RWPE2 (cell line): ENCODE measurements around the gene NTHL1.

Experiments used
- ATAC-seq: fragments of 200-7000 bp; cut with Tn5 transposase; 3 replicates; pipeline ENCODE4 v1.9.1; 2021; ENCODE audit warnings: low read depth
- DNase-seq: peaks from one replicate; pipeline ENCODE4 v3.0.0-alpha.2; 2020; ENCODE audit warnings: low spot score
- H3K27ac ChIP-seq: fragments of 450-650 bp; 2 replicates; pipeline ENCODE4 v1.5.1; 2017; ENCODE audit warnings: mild to moderate bottlenecking; ENCODE audit not compliant: poor library complexity, severe bottlenecking
- H3K27me3 ChIP-seq: fragments of 250-450 bp; sonication (Bioruptor Pico); 2 replicates; pipeline ENCODE4 v1.5.1; 2021; ENCODE audit warnings: mild to moderate bottlenecking, moderate library complexity; ENCODE audit not compliant: insufficient read depth, poor library complexity, severe bottlenecking
- H3K36me3 ChIP-seq: fragments of 250-450 bp; sonication (Bioruptor Pico); 2 replicates; pipeline ENCODE4 v1.5.1; 2020; ENCODE audit warnings: low read depth, mild to moderate bottlenecking, moderate library complexity
- H3K4me1 ChIP-seq: fragments of 250-450 bp; sonication (Bioruptor Pico); 2 replicates; pipeline ENCODE4 v1.5.1; 2021; ENCODE audit warnings: mild to moderate bottlenecking, moderate library complexity; ENCODE audit not compliant: insufficient read depth, poor library complexity, severe bottlenecking
- H3K4me3 ChIP-seq: fragments of 250-450 bp; sonication (Bioruptor Pico); 2 replicates; pipeline ENCODE4 v1.5.1; 2021; ENCODE audit warnings: mild to moderate bottlenecking, moderate library complexity; ENCODE audit not compliant: severe bottlenecking
- H3K9me3 ChIP-seq: fragments of 250-450 bp; sonication (Bioruptor Pico); 2 replicates; pipeline ENCODE4 v1.5.1; 2021; ENCODE audit warnings: mild to moderate bottlenecking, moderate library complexity; ENCODE audit not compliant: severe bottlenecking
- CTCF ChIP-seq: fragments of 450-650 bp; IDR thresholded peaks from one replicate; pipeline ENCODE4 v1.5.1; 2017; ENCODE audit warnings: mild to moderate bottlenecking, moderate library complexity; ENCODE audit not compliant: poor library complexity, severe bottlenecking

NTHL1 gene

DNA sequence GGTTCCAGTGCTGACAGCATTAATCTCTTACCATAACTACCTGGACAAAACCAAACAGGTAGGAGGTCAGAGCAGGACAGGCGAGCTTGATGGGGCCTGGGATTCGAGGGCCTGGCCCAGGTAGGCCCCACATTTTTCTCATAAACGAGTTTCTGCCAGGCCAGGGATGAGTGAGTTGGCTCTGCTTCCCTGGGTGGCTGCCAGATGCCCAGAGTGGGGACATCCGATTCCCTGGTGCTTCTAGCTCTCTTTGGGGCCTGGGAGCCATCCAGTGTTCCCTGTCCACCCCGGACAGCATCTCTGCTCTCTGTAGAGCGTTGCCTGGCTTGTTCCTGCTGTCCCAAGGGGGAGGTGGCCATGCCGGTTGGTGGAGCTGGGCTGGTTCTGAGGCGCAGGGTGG, 25.3 kb upstream of the NTHL1 start:
- no peaks in the 10 kb centered on the region for H3K9me3 ChIP-seq
- DNase-seq = no peak
- no peaks in the 10 kb centered on the region for H3K27me3 ChIP-seq
- H3K36me3 ChIP-seq = peaks cover 27% of the 10 kb centered on the region
- ATAC-seq = no peak
- no peaks in the 10 kb centered on the region for H3K4me1 ChIP-seq
- H3K4me3 ChIP-seq = no peak overlapping the region
- TF ChIP-seq CTCF = no peak
- no peak overlapping the region for H3K27ac ChIP-seq

DNA sequence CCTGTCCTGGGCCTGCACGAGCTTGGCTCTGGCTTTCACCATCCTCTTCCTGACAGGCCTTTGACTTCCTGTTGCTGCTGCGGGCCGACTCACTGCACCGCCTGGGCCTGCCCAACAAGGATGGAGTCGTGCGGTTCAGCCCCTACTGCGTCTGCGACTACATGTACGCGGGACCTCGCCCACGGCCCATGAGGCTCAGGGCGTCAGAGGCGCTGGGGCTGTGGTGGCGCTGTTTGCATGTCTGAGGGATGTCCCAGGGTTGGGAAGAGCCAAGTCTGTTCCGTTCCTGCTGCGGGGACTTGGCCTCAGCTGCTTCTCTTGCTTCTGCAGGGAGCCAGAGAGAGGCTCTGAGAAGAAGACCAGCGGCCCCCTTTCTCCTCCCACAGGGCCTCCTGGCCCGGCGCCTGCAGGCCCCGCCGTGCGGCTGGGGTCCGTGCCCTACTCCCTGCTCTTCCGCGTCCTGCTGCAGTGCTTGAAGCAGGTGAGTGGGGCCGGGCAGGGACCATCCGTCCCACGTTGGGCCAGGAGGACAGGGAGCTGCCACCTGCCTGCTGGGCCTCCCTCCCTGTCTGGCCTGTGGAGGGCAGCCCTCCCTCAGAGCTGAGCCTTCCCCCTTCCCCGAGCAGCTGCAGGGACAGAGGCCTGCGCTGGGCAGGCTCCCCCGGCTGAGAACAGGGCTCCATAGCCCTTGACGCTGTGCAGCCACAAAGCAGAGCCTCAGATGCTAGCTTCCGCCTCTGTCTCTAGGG, 24.0 kb upstream of the NTHL1 start:
- no peaks in the 10 kb centered on the region for H3K4me1 ChIP-seq
- ATAC-seq (no peak), DNase-seq (no peak)
- no peaks in the 10 kb centered on the region for H3K27me3 ChIP-seq
- no peaks in the 10 kb centered on the region for H3K9me3 ChIP-seq
- no peak for TF ChIP-seq CTCF
- H3K36me3 ChIP-seq = peaks cover 29% of the 10 kb centered on the region
- no peak overlapping the region for H3K4me3 ChIP-seq
- H3K27ac ChIP-seq = no peak overlapping the region

GRCh38 chr16:2070576-2071453, 23.2 kb upstream of the NTHL1 start:
- TF ChIP-seq CTCF = no peak
- ATAC-seq = no peak
- peaks cover 34% of the 10 kb centered on the region for H3K36me3 ChIP-seq

DNA sequence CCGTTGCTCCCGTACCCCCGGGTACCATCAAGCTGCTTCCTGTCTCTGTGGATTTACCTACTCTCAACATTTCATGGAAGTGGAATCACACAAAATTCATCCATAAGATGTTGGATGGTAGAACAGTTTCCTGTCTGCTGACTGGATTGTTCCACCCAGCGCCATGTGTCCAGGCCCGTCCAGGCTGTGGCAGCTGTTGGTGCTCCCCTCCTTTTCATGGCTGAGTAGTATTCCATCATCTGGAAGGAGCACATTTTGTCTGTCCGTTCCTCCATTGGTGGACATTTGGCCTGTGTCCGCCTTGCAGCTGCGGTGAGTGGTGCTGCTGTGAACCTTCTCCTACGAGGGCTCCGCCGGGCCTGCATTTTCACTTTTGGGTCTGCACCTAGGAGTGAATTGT, 18.5 kb upstream of the NTHL1 start:
- Histone ChIP-seq H3K27ac (no peak overlapping the region), H3K9me3 (no peaks in the 10 kb centered on the region), H3K4me1 (no peaks in the 10 kb centered on the region), H3K36me3 (peaks cover 32% of the 10 kb centered on the region), H3K4me3 (no peak overlapping the region), H3K27me3 (no peaks in the 10 kb centered on the region)
- DNase-seq = no peak
- no peak for TF ChIP-seq CTCF
- no peak for ATAC-seq

More at GRCh38 chr16:2070576-2071453, 23.2 kb upstream of the NTHL1 start:
- DNase-seq = no peak
- H3K4me1 ChIP-seq = no peaks in the 10 kb centered on the region
- no peak overlapping the region for H3K27ac ChIP-seq
- H3K27me3 ChIP-seq = no peaks in the 10 kb centered on the region
- H3K9me3 ChIP-seq = no peaks in the 10 kb centered on the region
- no peak overlapping the region for H3K4me3 ChIP-seq
